ENCODE results near the gene SLC7A6. TPM values are rescaled to one million over a fixed set of nuclear protein-coding genes. Genes with fewer than 3 reads are reported as not detected.
A peak's percentile ranks its signal among the peaks of the same experiment; 100 is the strongest.

Gene SLC7A6
- total RNA-seq, 2 experiments from 2014 or later = 53.1 to 79.5 TPM

DNA sequence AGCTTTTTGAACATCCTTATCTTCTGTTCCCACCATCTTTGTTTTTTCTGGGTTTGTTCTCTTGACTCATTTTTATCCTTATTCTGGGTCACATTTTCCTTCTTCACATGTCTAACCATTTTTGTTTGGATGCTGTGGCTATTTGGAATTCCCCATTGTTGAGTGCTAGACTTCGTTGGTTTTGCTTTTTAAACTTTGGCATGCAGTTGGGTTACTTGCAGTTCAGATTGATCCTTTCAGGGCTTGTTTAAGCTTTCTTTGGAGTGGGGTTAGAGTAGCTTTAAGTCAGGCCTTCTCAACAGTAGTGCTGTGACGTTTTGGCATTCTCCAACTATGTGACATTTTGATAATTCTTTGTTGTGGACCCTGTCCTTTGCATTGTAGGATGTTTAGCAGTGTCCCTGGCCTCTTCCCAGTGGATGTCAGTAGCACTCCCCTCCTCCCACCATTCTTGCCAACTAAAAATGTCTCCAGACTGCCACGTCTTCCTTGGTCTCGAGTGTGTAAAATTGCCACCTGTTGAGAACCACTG lies 67.6 kb downstream of the SLC7A6 start:
- no peak for DNase-seq (ENCODE audit: low spot score)
- Histone ChIP-seq H4K20me1 (ENCODE audit: insufficient read depth, low read length) (no peaks in the 10 kb centered on the region), H2AFZ (ENCODE audit: low read length) (no peak overlapping the region), H3K27ac (ENCODE audit: low read depth, low read length, poor library complexity, severe bottlenecking) (peak overlapping the region; percentile 1), H3K9me2 (ENCODE audit: insufficient read depth, low read length) (no peaks in the 10 kb centered on the region), H3K79me2 (ENCODE audit: insufficient read depth, low read depth, low read length) (no peaks in the 10 kb centered on the region), H3K4me3 (ENCODE audit: low read depth, low read length, poor library complexity, severe bottlenecking) (no peak overlapping the region), H3K4me2 (ENCODE audit: low read length) (no peak overlapping the region), H3K9me3 (ENCODE audit: low read length) (no peaks in the 10 kb centered on the region), H3K36me3 (ENCODE audit: insufficient read depth, low read length) (peaks cover 63% of the 10 kb centered on the region), H3K4me1 (ENCODE audit: insufficient read depth, low read length, poor library complexity, severe bottlenecking) (peaks cover 26% of the 10 kb centered on the region)
- no peak for TF ChIP-seq EZH2phosphoT487 (IDR thresholded peaks at IDR 0.05; ENCODE audit: borderline replicate concordance, low read depth, low read length)
- TF ChIP-seq, protein P1, sequence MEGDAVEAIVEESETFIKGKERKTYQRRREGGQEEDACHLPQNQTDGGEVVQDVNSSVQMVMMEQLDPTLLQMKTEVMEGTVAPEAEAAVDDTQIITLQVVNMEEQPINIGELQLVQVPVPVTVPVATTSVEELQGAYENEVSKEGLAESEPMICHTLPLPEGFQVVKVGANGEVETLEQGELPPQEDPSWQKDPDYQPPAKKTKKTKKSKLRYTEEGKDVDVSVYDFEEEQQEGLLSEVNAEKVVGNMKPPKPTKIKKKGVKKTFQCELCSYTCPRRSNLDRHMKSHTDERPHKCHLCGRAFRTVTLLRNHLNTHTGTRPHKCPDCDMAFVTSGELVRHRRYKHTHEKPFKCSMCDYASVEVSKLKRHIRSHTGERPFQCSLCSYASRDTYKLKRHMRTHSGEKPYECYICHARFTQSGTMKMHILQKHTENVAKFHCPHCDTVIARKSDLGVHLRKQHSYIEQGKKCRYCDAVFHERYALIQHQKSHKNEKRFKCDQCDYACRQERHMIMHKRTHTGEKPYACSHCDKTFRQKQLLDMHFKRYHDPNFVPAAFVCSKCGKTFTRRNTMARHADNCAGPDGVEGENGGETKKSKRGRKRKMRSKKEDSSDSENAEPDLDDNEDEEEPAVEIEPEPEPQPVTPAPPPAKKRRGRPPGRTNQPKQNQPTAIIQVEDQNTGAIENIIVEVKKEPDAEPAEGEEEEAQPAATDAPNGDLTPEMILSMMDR (conservative IDR thresholded peaks at IDR 0.05; ENCODE audit: low read length) = no peak
- POLR2A ChIA-PET = interaction anchor here (0.8 kb wide), 1 partner anchor 22 kb away, joined by 3 read pairs; no protein-coding TSS in a partner anchor
- CTCF ChIA-PET (ENCODE audit: unreplicated experiment) = no interaction called here
- intact Hi-C loops (cut with micrococcal nuclease; ENCODE audit: unreplicated experiment) = no loop called here
- no TSS peak for BruUV-seq (replicated peaks)

DNA sequence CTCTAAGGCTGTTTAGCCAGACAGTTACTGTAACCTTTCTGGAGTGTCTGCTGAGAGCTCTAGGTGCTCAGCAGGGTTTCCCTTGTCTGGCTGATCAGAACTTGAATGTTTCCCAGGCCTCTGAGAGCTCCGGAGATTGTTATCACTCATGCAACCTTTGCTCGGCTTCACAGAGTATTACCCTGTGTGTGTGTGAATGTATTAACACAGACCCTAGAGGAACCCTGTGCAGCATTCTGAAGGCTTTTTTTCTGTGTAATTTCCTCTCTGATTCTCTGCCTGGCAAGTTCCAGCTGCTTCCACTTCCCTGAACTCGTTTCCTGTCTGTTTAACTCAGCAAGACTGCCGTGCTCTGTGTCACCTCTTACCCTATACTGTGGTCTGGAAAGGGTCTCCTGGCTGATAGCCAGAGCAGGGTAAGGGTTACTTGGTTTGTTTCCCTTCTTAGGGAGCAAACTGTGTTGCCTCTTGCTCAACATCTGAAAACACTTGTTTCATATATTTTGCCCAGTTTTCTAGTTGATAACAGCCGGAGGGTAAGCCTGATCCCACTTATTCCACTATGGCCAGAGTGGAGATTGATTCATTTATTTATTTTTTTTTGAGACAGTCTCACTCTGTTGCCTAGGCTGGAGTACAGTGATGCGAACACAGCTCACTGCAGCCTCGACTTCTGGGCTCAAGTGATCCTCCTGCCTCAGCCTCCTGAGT lies 68.2 kb downstream of the SLC7A6 start:
- peak; percentile 49 for DNase-seq (ENCODE audit: low spot score)
- Histone ChIP-seq H3K4me3 (ENCODE audit: low read depth, low read length, poor library complexity, severe bottlenecking) (no peak overlapping the region), H3K9me2 (ENCODE audit: insufficient read depth, low read length) (no peaks in the 10 kb centered on the region), H3K4me2 (ENCODE audit: low read length) (no peak overlapping the region; the same call in 1 of the 2 replicates), H3K79me2 (ENCODE audit: insufficient read depth, low read depth, low read length) (no peaks in the 10 kb centered on the region), H3K9me3 (ENCODE audit: low read length) (no peaks in the 10 kb centered on the region), H3K27ac (ENCODE audit: low read depth, low read length, poor library complexity, severe bottlenecking) (peak overlapping the region; percentile 1), H3K36me3 (ENCODE audit: insufficient read depth, low read length) (peaks cover 63% of the 10 kb centered on the region), H2AFZ (ENCODE audit: low read length) (no peak overlapping the region), H3K4me1 (ENCODE audit: insufficient read depth, low read length, poor library complexity, severe bottlenecking) (peaks cover 20% of the 10 kb centered on the region), H4K20me1 (ENCODE audit: insufficient read depth, low read length) (no peaks in the 10 kb centered on the region)
- ChIA-PET CTCF (ENCODE audit: unreplicated experiment) (no interaction called here), POLR2A (no interaction called here)
- TF ChIP-seq EZH2phosphoT487 (IDR thresholded peaks at IDR 0.05; ENCODE audit: borderline replicate concordance, low read depth, low read length) = no peak
- TF ChIP-seq, protein P1 (conservative IDR thresholded peaks at IDR 0.05; ENCODE audit: low read length) = no peak
- BruUV-seq (replicated peaks) = no TSS peak
- intact Hi-C loops (cut with micrococcal nuclease; ENCODE audit: unreplicated experiment) = no loop called here

- ChIA-PET CTCF (ENCODE audit: unreplicated experiment) (no interaction called here), POLR2A (interaction anchor here (1.0 kb wide), 1 partner anchor 23 kb away, joined by 6 read pairs; no protein-coding TSS in a partner anchor)
- intact Hi-C loops (cut with micrococcal nuclease; ENCODE audit: unreplicated experiment) = no loop called here
- Histone ChIP-seq H3K36me3 (ENCODE audit: insufficient read depth, low read length) (peaks cover 66% of the 10 kb centered on the region), H3K4me2 (ENCODE audit: low read length) (no peak overlapping the region), H3K79me2 (ENCODE audit: insufficient read depth, low read depth, low read length) (no peaks in the 10 kb centered on the region), H3K27ac (ENCODE audit: low read depth, low read length, poor library complexity, severe bottlenecking) (no peak overlapping the region), H3K9me3 (ENCODE audit: low read length) (no peaks in the 10 kb centered on the region), H4K20me1 (ENCODE audit: insufficient read depth, low read length) (no peaks in the 10 kb centered on the region), H3K9me2 (ENCODE audit: insufficient read depth, low read length) (no peaks in the 10 kb centered on the region), H3K4me1 (ENCODE audit: insufficient read depth, low read length, poor library complexity, severe bottlenecking) (peaks cover 12% of the 10 kb centered on the region), H3K4me3 (ENCODE audit: low read depth, low read length, poor library complexity, severe bottlenecking) (no peak overlapping the region), H2AFZ (ENCODE audit: low read length) (no peak overlapping the region)
- no TSS peak for BruUV-seq (replicated peaks)
- TF ChIP-seq EZH2phosphoT487 (IDR thresholded peaks at IDR 0.05; ENCODE audit: borderline replicate concordance, low read depth, low read length) = no peak
- TF ChIP-seq, protein P1 (conservative IDR thresholded peaks at IDR 0.05; ENCODE audit: low read length) = no peak
- DNase-seq (ENCODE audit: low spot score) = no peak
These were observed 70.8 kb downstream of the SLC7A6 start for GRCh38 chr16:68335175-68335574.

Measured in OCI-LY7 (cell line).